ENCODE measurements around the gene FXYD1. TPM values are rescaled to one million over a fixed set of nuclear protein-coding genes. Genes with fewer than 3 reads are reported as not detected.

FXYD1 gene
- total RNA-seq, 4 donors from 2014 or later, result 42.8 to 140 (median 52.7) TPM

GRCh38 chr19:35104361-35104760, 34.3 kb upstream of the FXYD1 start:
- no peaks in the 10 kb centered on the region for H3K4me1 ChIP-seq
- TF ChIP-seq, protein P1, sequence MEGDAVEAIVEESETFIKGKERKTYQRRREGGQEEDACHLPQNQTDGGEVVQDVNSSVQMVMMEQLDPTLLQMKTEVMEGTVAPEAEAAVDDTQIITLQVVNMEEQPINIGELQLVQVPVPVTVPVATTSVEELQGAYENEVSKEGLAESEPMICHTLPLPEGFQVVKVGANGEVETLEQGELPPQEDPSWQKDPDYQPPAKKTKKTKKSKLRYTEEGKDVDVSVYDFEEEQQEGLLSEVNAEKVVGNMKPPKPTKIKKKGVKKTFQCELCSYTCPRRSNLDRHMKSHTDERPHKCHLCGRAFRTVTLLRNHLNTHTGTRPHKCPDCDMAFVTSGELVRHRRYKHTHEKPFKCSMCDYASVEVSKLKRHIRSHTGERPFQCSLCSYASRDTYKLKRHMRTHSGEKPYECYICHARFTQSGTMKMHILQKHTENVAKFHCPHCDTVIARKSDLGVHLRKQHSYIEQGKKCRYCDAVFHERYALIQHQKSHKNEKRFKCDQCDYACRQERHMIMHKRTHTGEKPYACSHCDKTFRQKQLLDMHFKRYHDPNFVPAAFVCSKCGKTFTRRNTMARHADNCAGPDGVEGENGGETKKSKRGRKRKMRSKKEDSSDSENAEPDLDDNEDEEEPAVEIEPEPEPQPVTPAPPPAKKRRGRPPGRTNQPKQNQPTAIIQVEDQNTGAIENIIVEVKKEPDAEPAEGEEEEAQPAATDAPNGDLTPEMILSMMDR (IDR thresholded peaks at IDR 0.05), result no peak
- no peak for TF ChIP-seq POLR2AphosphoS5 (IDR thresholded peaks at IDR 0.05)
- no peak for TF ChIP-seq POLR2A (IDR thresholded peaks at IDR 0.05)
- TF ChIP-seq EP300 (IDR thresholded peaks at IDR 0.05), result no peak
- H3K27ac ChIP-seq, result no peak overlapping the region
- peaks cover 7% of the 10 kb centered on the region for H3K27me3 ChIP-seq
- H3K9me3 ChIP-seq, result no peaks in the 10 kb centered on the region
- 76 to 100% methylated on average over 1 to 6 of the region's 11 CpGs for WGBS, 2 donors (ENCODE audit: low coverage in 1 of 2)
- no peaks in the 10 kb centered on the region for H3K36me3 ChIP-seq
- H3K4me3 ChIP-seq, result no peak overlapping the region
- no peak for ATAC-seq

GRCh38 chr19:35105047-35105410, 33.6 kb upstream of the FXYD1 start:
- WGBS, 2 donors (ENCODE audit: low coverage in 1 of 2), result 99 to 100% methylated on average over 4 to 6 of the region's 6 CpGs
- Histone ChIP-seq H3K27me3 (peaks cover 13% of the 10 kb centered on the region), H3K4me1 (no peaks in the 10 kb centered on the region), H3K27ac (no peak overlapping the region), H3K36me3 (no peaks in the 10 kb centered on the region), H3K4me3 (no peak overlapping the region), H3K9me3 (no peaks in the 10 kb centered on the region)
- TF ChIP-seq, protein P1 (IDR thresholded peaks at IDR 0.05), result no peak
- no peak for TF ChIP-seq POLR2A (IDR thresholded peaks at IDR 0.05)
- TF ChIP-seq POLR2AphosphoS5 (IDR thresholded peaks at IDR 0.05), result no peak
- no peak for TF ChIP-seq EP300 (IDR thresholded peaks at IDR 0.05)
- ATAC-seq, result no peak

DNA sequence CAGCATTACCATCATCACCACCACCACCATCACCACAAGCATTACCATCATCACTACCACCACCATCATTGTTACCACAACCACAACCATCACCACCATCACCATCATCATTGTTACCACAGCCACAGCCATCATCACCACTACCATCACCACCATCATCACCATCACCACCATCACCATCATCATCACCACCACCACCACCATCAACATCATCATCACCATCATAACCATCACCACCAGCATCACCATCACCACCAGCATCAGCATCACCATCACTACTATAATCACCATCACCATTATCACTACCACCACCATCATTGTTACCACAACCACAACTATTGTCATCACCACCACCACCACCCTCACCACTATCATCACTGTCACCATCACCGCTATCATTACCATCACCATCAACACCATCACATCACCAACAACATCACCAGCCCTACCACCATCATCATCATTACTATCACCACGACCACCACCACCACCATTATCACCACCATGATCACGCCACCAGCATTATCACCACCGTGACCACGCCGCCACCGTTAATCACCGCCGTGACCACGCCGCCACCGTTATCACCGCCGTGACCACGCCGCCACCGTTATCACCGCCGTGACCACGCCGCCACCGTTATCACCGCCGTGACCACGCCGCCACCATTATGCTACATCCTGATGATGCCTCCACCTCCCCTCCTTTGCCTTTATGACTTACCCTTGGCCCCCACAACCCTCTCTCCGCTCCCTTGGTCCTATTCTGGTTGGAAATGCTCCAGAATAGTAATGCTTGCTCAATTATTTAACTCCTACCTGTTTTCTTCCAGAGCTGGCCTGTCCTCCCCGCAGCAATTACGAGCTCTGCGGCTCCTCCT, 33.0 kb upstream of the FXYD1 start:
- H3K36me3 ChIP-seq, result no peaks in the 10 kb centered on the region
- 85 to 86% methylated on average over 10 to 27 of the region's 30 CpGs for WGBS, 2 donors (ENCODE audit: low coverage in 1 of 2)
- H3K4me3 ChIP-seq, result no peak overlapping the region
- no peak for ATAC-seq
- no peaks in the 10 kb centered on the region for H3K4me1 ChIP-seq
- peak overlapping the region in 3 of 4 donors; percentile 28 to 56 (median 39) for H3K27ac ChIP-seq
- H3K27me3 ChIP-seq, result peaks cover 13% of the 10 kb centered on the region
- no peaks in the 10 kb centered on the region for H3K9me3 ChIP-seq
- TF ChIP-seq EP300 (IDR thresholded peaks at IDR 0.05), result no peak
- TF ChIP-seq, protein P1 (IDR thresholded peaks at IDR 0.05), result no peak
- no peak for TF ChIP-seq POLR2A (IDR thresholded peaks at IDR 0.05)
- no peak for TF ChIP-seq POLR2AphosphoS5 (IDR thresholded peaks at IDR 0.05)

DNA sequence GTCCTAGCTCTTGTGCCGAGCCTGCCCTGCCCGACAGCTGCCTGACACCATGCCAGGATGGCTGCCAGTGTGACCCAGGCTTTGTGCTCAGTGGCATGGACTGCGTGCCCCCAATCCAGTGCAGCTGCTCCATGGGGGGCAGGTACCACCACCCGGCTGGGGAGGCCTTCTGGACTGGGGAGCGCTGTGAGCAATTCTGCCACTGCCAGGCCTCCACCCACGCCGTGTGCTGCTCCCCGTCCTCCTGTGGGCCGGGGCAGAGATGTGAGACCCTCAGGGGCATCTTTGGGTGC, 32.4 kb upstream of the FXYD1 start:
- peak overlapping the region in 3 of 4 donors; percentile 28 to 56 (median 39) for H3K27ac ChIP-seq
- TF ChIP-seq POLR2AphosphoS5 (IDR thresholded peaks at IDR 0.05), result no peak
- TF ChIP-seq, protein P1 (IDR thresholded peaks at IDR 0.05), result no peak
- TF ChIP-seq POLR2A (IDR thresholded peaks at IDR 0.05), result no peak
- ATAC-seq, result no peak
- H3K36me3 ChIP-seq, result no peaks in the 10 kb centered on the region
- no peaks in the 10 kb centered on the region for H3K4me1 ChIP-seq
- H3K27me3 ChIP-seq, result peaks cover 17% of the 10 kb centered on the region
- WGBS, 2 donors (ENCODE audit: low coverage in 1 of 2), result 100% methylated on average over 2 of the region's 9 CpGs; no CpG with 5 or more reads in 1 of the 2 donors
- H3K4me3 ChIP-seq, result no peak overlapping the region
- no peaks in the 10 kb centered on the region for H3K9me3 ChIP-seq
